ENCODE measurements around the gene BLM.

The BLM gene

GRCh38 chr15:90829942-90830440, 112.8 kb downstream of the BLM start:
- H3K4me1 ChIP-seq (ENCODE audit: insufficient read depth, low read length, poor library complexity, severe bottlenecking) = no peaks in the 10 kb centered on the region
- H3F3A ChIP-seq (ENCODE audit: low read depth) = no peaks in the 10 kb centered on the region
- H3K27me3 ChIP-seq (ENCODE audit: insufficient read depth, low read length, poor library complexity, severe bottlenecking) = no peaks in the 10 kb centered on the region
- H3K4me3 ChIP-seq (ENCODE audit: low read length, poor library complexity, severe bottlenecking) = no peak overlapping the region
- H3K79me2 ChIP-seq (ENCODE audit: insufficient read depth, low read length) = no peaks in the 10 kb centered on the region
- no peaks in the 10 kb centered on the region for H3K36me3 ChIP-seq (ENCODE audit: insufficient read depth, low read length)
- H4K20me1 ChIP-seq (ENCODE audit: insufficient read depth, low read length, poor library complexity, severe bottlenecking) = no peaks in the 10 kb centered on the region
- no peak overlapping the region for H3K9ac ChIP-seq (ENCODE audit: low read depth, low read length, poor library complexity, severe bottlenecking)
- H2AFZ ChIP-seq (ENCODE audit: low read length) = no peak overlapping the region
- no peaks in the 10 kb centered on the region for H3K9me2 ChIP-seq (replicated peaks; ENCODE audit: low read depth, low read length)
- no peak overlapping the region for H3K4me2 ChIP-seq (ENCODE audit: low read depth, low read length, poor library complexity, severe bottlenecking)
- no peak for TF ChIP-seq EZH2phosphoT487 (IDR thresholded peaks at IDR 0.05; ENCODE audit: borderline replicate concordance)
- TF ChIP-seq, protein P1, sequence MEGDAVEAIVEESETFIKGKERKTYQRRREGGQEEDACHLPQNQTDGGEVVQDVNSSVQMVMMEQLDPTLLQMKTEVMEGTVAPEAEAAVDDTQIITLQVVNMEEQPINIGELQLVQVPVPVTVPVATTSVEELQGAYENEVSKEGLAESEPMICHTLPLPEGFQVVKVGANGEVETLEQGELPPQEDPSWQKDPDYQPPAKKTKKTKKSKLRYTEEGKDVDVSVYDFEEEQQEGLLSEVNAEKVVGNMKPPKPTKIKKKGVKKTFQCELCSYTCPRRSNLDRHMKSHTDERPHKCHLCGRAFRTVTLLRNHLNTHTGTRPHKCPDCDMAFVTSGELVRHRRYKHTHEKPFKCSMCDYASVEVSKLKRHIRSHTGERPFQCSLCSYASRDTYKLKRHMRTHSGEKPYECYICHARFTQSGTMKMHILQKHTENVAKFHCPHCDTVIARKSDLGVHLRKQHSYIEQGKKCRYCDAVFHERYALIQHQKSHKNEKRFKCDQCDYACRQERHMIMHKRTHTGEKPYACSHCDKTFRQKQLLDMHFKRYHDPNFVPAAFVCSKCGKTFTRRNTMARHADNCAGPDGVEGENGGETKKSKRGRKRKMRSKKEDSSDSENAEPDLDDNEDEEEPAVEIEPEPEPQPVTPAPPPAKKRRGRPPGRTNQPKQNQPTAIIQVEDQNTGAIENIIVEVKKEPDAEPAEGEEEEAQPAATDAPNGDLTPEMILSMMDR (conservative IDR thresholded peaks at IDR 0.05; ENCODE audit: low read length) = no peak
- no peaks in the 10 kb centered on the region for H3K9me3 ChIP-seq (ENCODE audit: insufficient read depth, low read depth, low read length)

GRCh38 chr15:90834626-90835025, 117.5 kb downstream of the BLM start:
- no peaks in the 10 kb centered on the region for H3K27me3 ChIP-seq (ENCODE audit: insufficient read depth, low read length, poor library complexity, severe bottlenecking)
- H3K79me2 ChIP-seq (ENCODE audit: insufficient read depth, low read length) = no peaks in the 10 kb centered on the region
- H2AFZ ChIP-seq (ENCODE audit: low read length) = no peak overlapping the region
- no peaks in the 10 kb centered on the region for H3K9me2 ChIP-seq (replicated peaks; ENCODE audit: low read depth, low read length)
- peaks cover 7% of the 10 kb centered on the region for H3K4me1 ChIP-seq (ENCODE audit: insufficient read depth, low read length, poor library complexity, severe bottlenecking)
- no peaks in the 10 kb centered on the region for H3K36me3 ChIP-seq (ENCODE audit: insufficient read depth, low read length)
- H3K4me2 ChIP-seq (ENCODE audit: low read depth, low read length, poor library complexity, severe bottlenecking) = no peak overlapping the region
- no peak overlapping the region for H3K4me3 ChIP-seq (ENCODE audit: low read length, poor library complexity, severe bottlenecking)
- H4K20me1 ChIP-seq (ENCODE audit: insufficient read depth, low read length, poor library complexity, severe bottlenecking) = no peaks in the 10 kb centered on the region
- no peaks in the 10 kb centered on the region for H3F3A ChIP-seq (ENCODE audit: low read depth)
- H3K9me3 ChIP-seq (ENCODE audit: insufficient read depth, low read depth, low read length) = no peaks in the 10 kb centered on the region
- no peak for TF ChIP-seq EZH2phosphoT487 (IDR thresholded peaks at IDR 0.05; ENCODE audit: borderline replicate concordance)
- TF ChIP-seq, protein P1 (conservative IDR thresholded peaks at IDR 0.05; ENCODE audit: low read length) = no peak
- no peak overlapping the region for H3K9ac ChIP-seq (ENCODE audit: low read depth, low read length, poor library complexity, severe bottlenecking)

DNA sequence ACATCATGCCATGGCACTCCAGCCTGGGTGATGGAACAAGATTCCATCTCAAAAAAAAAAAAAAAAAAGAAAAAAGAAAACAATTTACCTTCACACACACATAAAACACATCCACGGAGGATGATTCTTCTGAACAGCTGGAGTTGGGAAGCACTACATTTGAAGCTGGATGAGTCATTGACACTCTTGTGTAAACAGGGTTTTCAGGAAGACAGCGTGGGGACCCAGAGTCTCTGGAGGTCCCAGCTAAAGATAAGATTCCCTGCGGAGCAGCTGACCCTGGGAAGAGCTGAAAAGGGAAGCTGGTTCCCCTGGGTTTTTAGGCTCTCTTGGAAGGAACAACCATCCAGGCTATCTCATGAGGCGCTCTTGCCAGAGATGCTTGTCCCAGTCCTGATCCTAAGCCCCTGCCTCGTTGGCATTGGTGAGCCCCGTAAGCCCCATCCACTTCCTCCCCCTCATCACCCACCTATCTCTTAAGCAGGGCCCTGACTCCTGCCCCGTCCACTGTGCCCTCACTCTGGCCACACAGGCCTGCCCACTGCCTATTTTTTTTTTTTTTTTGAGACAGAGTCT, 119.2 kb downstream of the BLM start:
- Histone ChIP-seq H3K4me2 (ENCODE audit: low read depth, low read length, poor library complexity, severe bottlenecking) (no peak overlapping the region), H2AFZ (ENCODE audit: low read length) (no peak overlapping the region), H3F3A (ENCODE audit: low read depth) (no peaks in the 10 kb centered on the region), H3K4me3 (ENCODE audit: low read length, poor library complexity, severe bottlenecking) (no peak overlapping the region), H3K79me2 (ENCODE audit: insufficient read depth, low read length) (no peaks in the 10 kb centered on the region), H3K9ac (ENCODE audit: low read depth, low read length, poor library complexity, severe bottlenecking) (no peak overlapping the region), H3K9me3 (ENCODE audit: insufficient read depth, low read depth, low read length) (no peaks in the 10 kb centered on the region), H3K36me3 (ENCODE audit: insufficient read depth, low read length) (no peaks in the 10 kb centered on the region), H4K20me1 (ENCODE audit: insufficient read depth, low read length, poor library complexity, severe bottlenecking) (no peaks in the 10 kb centered on the region), H3K9me2 (replicated peaks; ENCODE audit: low read depth, low read length) (no peaks in the 10 kb centered on the region), H3K27me3 (ENCODE audit: insufficient read depth, low read length, poor library complexity, severe bottlenecking) (no peaks in the 10 kb centered on the region), H3K4me1 (ENCODE audit: insufficient read depth, low read length, poor library complexity, severe bottlenecking) (peaks cover 7% of the 10 kb centered on the region)
- TF ChIP-seq, protein P1 (conservative IDR thresholded peaks at IDR 0.05; ENCODE audit: low read length) = no peak
- no peak for TF ChIP-seq EZH2phosphoT487 (IDR thresholded peaks at IDR 0.05; ENCODE audit: borderline replicate concordance)
